HuH-7 (cell line): ENCODE data around the gene ERCC6L.

ENCODE experiments used
- DNase-seq: peaks from one replicate; pipeline ENCODE4 v3.0.0; 2011; ENCODE audit warnings: low spot score

The ERCC6L gene

DNA sequence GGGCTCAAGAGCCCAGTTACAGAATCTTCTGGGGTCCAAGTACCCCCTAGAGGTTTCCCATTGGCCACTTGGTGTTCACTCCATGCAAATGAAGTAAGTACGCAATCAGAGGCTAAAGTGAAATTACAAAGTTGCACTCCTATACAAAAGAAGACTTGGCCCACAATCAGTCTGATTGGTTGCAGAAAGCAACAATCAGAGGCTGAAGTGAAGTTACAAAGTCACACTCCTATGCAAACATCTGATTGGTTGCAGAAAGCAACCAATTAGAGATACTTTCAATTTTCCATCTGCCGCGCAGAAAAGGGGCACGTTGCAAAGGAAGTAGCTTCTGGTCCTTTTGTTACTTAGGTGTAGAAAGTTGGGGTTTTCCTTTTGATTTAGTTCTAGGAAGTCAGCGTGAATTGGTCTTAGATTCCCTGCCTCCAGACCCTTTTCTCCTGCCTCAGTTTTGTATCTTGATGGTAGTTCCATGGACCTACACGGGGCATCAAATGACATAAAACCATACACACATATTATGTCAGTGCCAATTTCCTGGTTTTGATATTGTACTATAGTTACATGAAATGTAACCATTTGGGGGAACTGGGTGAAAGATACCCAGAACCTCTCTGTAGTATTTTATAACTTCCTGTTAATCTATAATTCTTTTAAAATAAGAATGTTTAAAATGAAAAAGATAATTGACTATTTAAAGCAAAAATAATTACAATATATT lies 69.7 kb downstream of the ERCC6L start:
- DNase-seq, result no peak

DNA sequence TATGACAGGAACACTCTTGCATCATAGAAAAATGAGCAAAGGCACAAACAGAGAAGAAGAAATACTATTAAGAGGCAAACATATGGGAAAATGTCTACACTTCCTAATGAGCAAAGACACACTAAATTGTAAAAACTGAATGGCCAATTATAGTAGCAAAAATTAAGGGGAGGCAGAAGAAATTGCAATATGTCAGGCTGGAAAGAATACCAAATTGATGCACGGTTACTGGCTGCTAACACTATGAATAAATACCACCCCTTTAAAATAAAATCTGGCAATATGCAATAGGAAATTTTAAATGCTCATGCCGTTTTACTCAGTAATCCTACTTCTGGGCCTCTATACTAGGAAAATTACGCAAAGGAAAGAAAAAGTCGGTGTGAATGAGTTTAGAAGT lies 73.3 kb downstream of the ERCC6L start:
- DNase-seq, result no peak

DNA sequence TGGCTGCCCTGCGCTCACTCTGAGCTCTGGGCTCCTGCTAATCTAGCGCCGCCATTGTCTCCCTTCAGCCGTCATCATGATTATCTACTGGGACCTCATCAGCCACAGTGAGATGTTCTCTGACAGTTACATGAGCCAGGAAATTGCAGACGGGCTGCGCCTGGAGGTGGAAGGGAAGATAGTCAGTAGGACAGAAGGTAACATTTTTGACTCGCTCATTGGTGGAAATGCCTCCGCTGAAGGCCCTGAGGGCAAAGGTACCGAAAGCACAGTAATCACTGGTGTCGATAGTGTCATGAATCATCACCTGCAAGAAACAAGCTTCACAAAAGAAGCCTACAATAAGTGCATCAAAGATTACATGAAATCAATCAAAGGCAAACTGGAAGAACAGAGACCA lies 79.1 kb downstream of the ERCC6L start:
- DNase-seq, result no peak

DNA sequence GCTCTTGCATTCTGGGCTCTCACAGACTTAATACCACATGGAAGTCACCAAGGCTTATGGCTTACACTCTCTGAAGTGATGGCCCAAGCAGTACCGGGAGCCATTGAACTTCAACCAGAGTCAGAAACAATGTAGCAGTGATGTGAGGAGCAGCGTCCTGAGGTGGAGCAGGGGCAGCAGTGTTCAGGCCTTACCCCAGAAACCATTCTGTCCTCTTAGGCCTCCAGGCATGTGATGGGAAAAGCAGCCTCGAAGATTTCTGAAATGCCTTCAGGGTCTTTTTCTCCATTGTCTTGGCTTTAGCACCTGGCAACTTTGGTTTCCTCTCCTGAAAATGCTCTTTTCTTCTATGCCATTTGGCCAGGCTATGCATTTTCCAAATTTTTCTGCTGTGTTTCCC lies 80.1 kb downstream of the ERCC6L start:
- DNase-seq, result no peak
